GOT3 (cell line): ENCODE measurements around the gene ITGB1.

Source experiments
- DNase-seq: peaks from one replicate; lab custom pipeline; 2025; ENCODE audit warnings: mixed read lengths; lab: John Stamatoyannopoulos, UW

Gene ITGB1

GRCh38 chr10:32955299-32955772 is 2.7 kb downstream of the ITGB1 start:
- DNase-seq = no peak

- no peak for DNase-seq
Observed at GRCh38 chr10:32954545-32955298, 3.3 kb downstream of the ITGB1 start.

- no peak for DNase-seq
Observed at GRCh38 chr10:32954080-32954479, 4.0 kb downstream of the ITGB1 start.

GRCh38 chr10:32953277-32953927 is 4.6 kb downstream of the ITGB1 start:
- no peak for DNase-seq

- no peak for DNase-seq
Observed at GRCh38 chr10:32952541-32953276, 5.3 kb downstream of the ITGB1 start.

- no peak for DNase-seq
Observed at GRCh38 chr10:32952094-32952493, 5.9 kb downstream of the ITGB1 start.

GRCh38 chr10:32951111-32951510 is 6.9 kb downstream of the ITGB1 start:
- no peak for DNase-seq

GRCh38 chr10:32950591-32951108 is 7.4 kb downstream of the ITGB1 start:
- DNase-seq = no peak

DNA sequence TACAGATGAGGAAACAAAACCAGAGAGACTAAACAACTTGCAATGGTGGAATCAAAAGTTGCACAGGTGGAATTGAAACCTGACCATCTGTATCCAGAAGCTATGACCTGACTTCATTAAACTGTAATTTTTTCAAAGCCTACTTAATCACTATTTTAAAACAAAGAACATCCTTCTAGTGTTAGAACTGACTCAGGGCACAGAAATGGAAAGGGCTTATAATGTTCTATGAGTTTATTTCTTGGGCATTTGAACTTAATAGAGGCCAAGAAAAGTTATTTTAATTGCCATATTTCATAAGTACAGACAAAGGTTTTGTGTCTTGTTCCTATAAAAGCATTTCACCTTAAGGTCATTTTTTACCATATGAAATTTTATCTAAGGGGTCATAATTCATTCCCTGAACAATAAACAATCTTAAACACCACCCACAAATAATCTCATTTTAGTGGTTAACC is 8.8 kb downstream of the ITGB1 start:
- no peak for DNase-seq

DNA sequence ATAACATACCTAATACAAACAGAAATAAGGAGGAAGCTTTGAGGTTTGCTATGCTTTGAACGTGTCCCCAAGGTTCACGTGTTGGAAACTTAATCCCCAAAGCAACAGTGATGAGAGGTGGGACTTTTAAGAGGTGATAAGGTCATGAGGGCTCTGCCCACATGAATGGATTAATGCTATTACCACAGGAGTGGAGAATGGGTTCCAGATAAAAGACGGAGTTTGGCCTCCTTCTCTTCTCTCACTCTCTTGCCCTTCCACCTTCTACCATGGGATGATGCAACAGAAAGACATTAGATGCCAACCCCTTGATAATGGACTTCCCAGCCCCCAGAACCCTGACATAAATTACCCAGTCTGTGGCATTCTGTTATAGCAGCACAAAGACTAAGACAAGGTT is 9.6 kb downstream of the ITGB1 start:
- DNase-seq = no peak

GRCh38 chr10:32947586-32947985 is 10.4 kb downstream of the ITGB1 start:
- no peak for DNase-seq

GRCh38 chr10:32946108-32946507 is 11.9 kb downstream of the ITGB1 start:
- DNase-seq = no peak

- DNase-seq = no peak
Observed at GRCh38 chr10:32943854-32944661, 14.0 kb downstream of the ITGB1 start.

- DNase-seq = no peak
Observed at GRCh38 chr10:32943395-32943794, 14.6 kb downstream of the ITGB1 start.

- no peak for DNase-seq
Observed at GRCh38 chr10:32942081-32942480, 15.9 kb downstream of the ITGB1 start.

DNA sequence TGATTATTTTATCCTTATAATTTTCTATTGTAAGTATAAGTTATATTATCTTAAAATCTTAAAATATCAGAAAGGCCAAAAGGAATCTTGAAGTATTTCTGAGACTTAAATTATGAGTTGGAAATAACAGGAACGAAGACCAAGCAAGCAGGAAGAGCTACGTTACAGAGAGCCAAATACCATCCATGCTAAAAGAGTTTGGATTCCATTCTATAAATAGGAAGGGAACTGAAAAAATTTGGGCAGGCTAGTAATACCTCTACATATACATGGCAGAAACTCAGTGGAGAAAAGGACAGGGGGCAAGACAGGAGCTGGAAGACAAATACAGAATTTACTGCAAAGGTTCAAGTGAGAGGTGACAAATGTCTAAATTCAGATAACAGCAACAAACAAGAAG is 16.7 kb downstream of the ITGB1 start:
- DNase-seq = no peak

- no peak for DNase-seq
Observed at GRCh38 chr10:32940321-32941301, 17.4 kb downstream of the ITGB1 start.

GRCh38 chr10:32939296-32940111 is 18.5 kb downstream of the ITGB1 start:
- no peak for DNase-seq

- DNase-seq = no peak
Observed at GRCh38 chr10:32938554-32939061, 19.4 kb downstream of the ITGB1 start.
